Measurements from ENCODE around the gene ZIK1.

Gene ZIK1

GRCh38 chr19:57583521-57584416 lies at the start of gene ZIK1:
Gene ZIK1, plus strand, starts transcription at chr19:57584145. Its CDS starts 212 bp downstream, at chr19:57584357.
- peak; percentile 85 for DNase-seq

GRCh38 chr19:57537953-57538547 lies 45.9 kb upstream of the ZIK1 start:
- no peak for DNase-seq

- DNase-seq: no peak
These were observed 37.4 kb upstream of the ZIK1 start for GRCh38 chr19:57546513-57546912.

GRCh38 chr19:57552432-57552831 lies 31.5 kb upstream of the ZIK1 start:
- DNase-seq: no peak

- DNase-seq: no peak
These were observed 26.3 kb upstream of the ZIK1 start for GRCh38 chr19:57557659-57558058.

- DNase-seq: no peak
These were observed 25.4 kb upstream of the ZIK1 start for GRCh38 chr19:57558525-57558924.

- peak; percentile 41 for DNase-seq
These were observed 24.9 kb upstream of the ZIK1 start for GRCh38 chr19:57559008-57559403.

GRCh38 chr19:57559404-57560025 lies 24.4 kb upstream of the ZIK1 start, which contains the start of gene ZNF550:
Gene ZNF550, minus strand, starts transcription at chr19:57559863. Its CDS starts 181 bp downstream, at chr19:57559682.
- DNase-seq: peak; percentile 91

- no peak for DNase-seq
These were observed 23.9 kb upstream of the ZIK1 start for GRCh38 chr19:57560049-57560491.

- no peak for DNase-seq
These were observed 20.4 kb upstream of the ZIK1 start for GRCh38 chr19:57563547-57563946.

- DNase-seq: no peak
These were observed 17.3 kb upstream of the ZIK1 start for GRCh38 chr19:57566396-57567265.

- no peak for DNase-seq
These were observed 13.2 kb upstream of the ZIK1 start for GRCh38 chr19:57570707-57571106.

GRCh38 chr19:57572415-57572947 lies 11.5 kb upstream of the ZIK1 start:
- no peak for DNase-seq

GRCh38 chr19:57576661-57577060 lies 7.3 kb upstream of the ZIK1 start:
- no peak for DNase-seq

- DNase-seq: peak; percentile 93
These were observed 5.3 kb upstream of the ZIK1 start, which contains the start of gene ZNF416 for GRCh38 chr19:57578487-57579205. Gene ZNF416, minus strand, starts transcription at chr19:57578911. Its CDS starts 207 bp downstream, at chr19:57578704.

- no peak for DNase-seq
These were observed 833 bp upstream of the ZIK1 start for GRCh38 chr19:57583104-57583520.

- DNase-seq: no peak
These were observed 3.6 kb downstream of the ZIK1 start for GRCh38 chr19:57587529-57587928.

- no peak for DNase-seq
These were observed 15.4 kb downstream of the ZIK1 start for GRCh38 chr19:57599377-57599760.

GRCh38 chr19:57599761-57600383 lies 15.9 kb downstream of the ZIK1 start, which contains the start of gene ZNF530:
Gene ZNF530, plus strand, starts transcription at chr19:57599885. Its CDS starts 4,461 bp downstream, at chr19:57604346.
- peak; percentile 93 for DNase-seq

- no peak for DNase-seq
These were observed 23.0 kb downstream of the ZIK1 start for GRCh38 chr19:57606931-57607330.

GRCh38 chr19:57611113-57611512 lies 27.2 kb downstream of the ZIK1 start:
- no peak for DNase-seq

Measured in stimulated activated CD8-positive, alpha-beta memory T cell treated with anti-CD3 and anti-CD28 coated beads, Interleukin-4, amount 100 ng/mL, for 48 hours (primary cell).